Mesendoderm (in vitro differentiated cells): ENCODE results near the gene ZNF282. TPM values are rescaled to one million over a fixed set of nuclear protein-coding genes. Genes with fewer than 3 reads are reported as not detected.

ENCODE experiments used
- DNase-seq: peaks from one replicate; pipeline ENCODE4 v3.0.0; 2013
- H2AK5ac ChIP-seq: 2 replicates; pipeline ENCODE4 v1.6.1; 2013; ENCODE audit warnings: low read length, inconsistent platforms
- H2BK120ac ChIP-seq: 2 replicates; pipeline ENCODE4 v1.6.1; 2013; ENCODE audit warnings: low read depth, mild to moderate bottlenecking, low read length, moderate library complexity, mixed read lengths
- H2BK15ac ChIP-seq: replicated peaks from 2 replicates; pipeline ENCODE4 v1.6.1; 2013; ENCODE audit warnings: low read depth, mild to moderate bottlenecking, moderate library complexity
- H2BK5ac ChIP-seq: 2 replicates; pipeline ENCODE4 v1.6.1; 2013; ENCODE audit warnings: low read length, inconsistent platforms
- H3K18ac ChIP-seq: 2 replicates; pipeline ENCODE4 v1.6.1; 2013; ENCODE audit warnings: mild to moderate bottlenecking, low read length, mixed read lengths
- H3K23ac ChIP-seq: one replicate; pipeline ENCODE4 v1.6.1; 2013; ENCODE audit warnings: low read length
- H3K27ac ChIP-seq: 2 replicates; pipeline ENCODE4 v1.5.1; 2013; ENCODE audit warnings: low read depth, mild to moderate bottlenecking, inconsistent platforms, low read length, moderate library complexity
- H3K27me3 ChIP-seq: 2 replicates; pipeline ENCODE4 v1.6.1; 2013; ENCODE audit warnings: low read length, control low read depth, mild to moderate bottlenecking, inconsistent platforms; ENCODE audit not compliant: insufficient read depth, poor library complexity
- H3K36me3 ChIP-seq: 2 replicates; pipeline ENCODE4 v1.6.1; 2013; ENCODE audit warnings: low read length, inconsistent platforms; ENCODE audit not compliant: control insufficient read depth, insufficient read depth
- H3K4ac ChIP-seq: one replicate; pipeline ENCODE4 v1.6.1; 2013; ENCODE audit warnings: low read depth, mild to moderate bottlenecking, low read length, moderate library complexity
- H3K4me1 ChIP-seq: 2 replicates; pipeline ENCODE4 v1.6.1; 2013; ENCODE audit warnings: low read depth, low read length, inconsistent platforms; ENCODE audit not compliant: control insufficient read depth
- H3K4me2 ChIP-seq: 2 replicates; pipeline ENCODE4 v1.6.1; 2013; ENCODE audit warnings: low read length
- H3K4me3 ChIP-seq: 2 replicates; pipeline ENCODE4 v1.5.1; 2013; ENCODE audit warnings: mild to moderate bottlenecking, low read length
- H3K56ac ChIP-seq: one replicate; pipeline ENCODE4 v1.6.1; 2013; ENCODE audit warnings: low read length
- H3K79me1 ChIP-seq: 2 replicates; pipeline ENCODE4 v1.6.1; 2013; ENCODE audit warnings: low read length, inconsistent platforms
- H3K79me2 ChIP-seq: 2 replicates; pipeline ENCODE4 v1.6.1; 2013; ENCODE audit warnings: mild to moderate bottlenecking, low read length; ENCODE audit not compliant: control insufficient read depth, insufficient read depth
- H3K9ac ChIP-seq: 2 replicates; pipeline ENCODE4 v1.6.1; 2013; ENCODE audit warnings: low read length, inconsistent platforms
- H4K5ac ChIP-seq: one replicate; pipeline ENCODE4 v1.6.1; 2013; ENCODE audit warnings: low read length
- H4K8ac ChIP-seq: one replicate; pipeline ENCODE4 v1.6.1; 2013; ENCODE audit warnings: low read depth, mild to moderate bottlenecking, control low read depth, low read length, moderate library complexity
- WGBS: extraction: QIAGEN DNeasy Blood & Tissue Kit; methylation state at CpG from one replicate; pipeline ENCODE4 v1.1.7; 2013; ENCODE audit warnings: low lambda C conversion rate, missing lambda C conversion rate; ENCODE audit not compliant: insufficient coverage; ENCODE audit errors: extremely low coverage; 5-methylcytosine and 5-hydroxymethylcytosine counted together
- polyA plus RNA-seq, 2 experiments: library from polyadenylated mRNA; stranded (reverse); fragments of 200-250 nt; gene quantifications; one replicate each; pipeline ENCODE4 v1.2.3, GENCODE V29; 2013

Gene ZNF282
- polyA plus RNA-seq (2013, experiment 1 of 2), result 17.2 TPM
- 17.8 TPM for polyA plus RNA-seq (2013, experiment 2 of 2)

DNA sequence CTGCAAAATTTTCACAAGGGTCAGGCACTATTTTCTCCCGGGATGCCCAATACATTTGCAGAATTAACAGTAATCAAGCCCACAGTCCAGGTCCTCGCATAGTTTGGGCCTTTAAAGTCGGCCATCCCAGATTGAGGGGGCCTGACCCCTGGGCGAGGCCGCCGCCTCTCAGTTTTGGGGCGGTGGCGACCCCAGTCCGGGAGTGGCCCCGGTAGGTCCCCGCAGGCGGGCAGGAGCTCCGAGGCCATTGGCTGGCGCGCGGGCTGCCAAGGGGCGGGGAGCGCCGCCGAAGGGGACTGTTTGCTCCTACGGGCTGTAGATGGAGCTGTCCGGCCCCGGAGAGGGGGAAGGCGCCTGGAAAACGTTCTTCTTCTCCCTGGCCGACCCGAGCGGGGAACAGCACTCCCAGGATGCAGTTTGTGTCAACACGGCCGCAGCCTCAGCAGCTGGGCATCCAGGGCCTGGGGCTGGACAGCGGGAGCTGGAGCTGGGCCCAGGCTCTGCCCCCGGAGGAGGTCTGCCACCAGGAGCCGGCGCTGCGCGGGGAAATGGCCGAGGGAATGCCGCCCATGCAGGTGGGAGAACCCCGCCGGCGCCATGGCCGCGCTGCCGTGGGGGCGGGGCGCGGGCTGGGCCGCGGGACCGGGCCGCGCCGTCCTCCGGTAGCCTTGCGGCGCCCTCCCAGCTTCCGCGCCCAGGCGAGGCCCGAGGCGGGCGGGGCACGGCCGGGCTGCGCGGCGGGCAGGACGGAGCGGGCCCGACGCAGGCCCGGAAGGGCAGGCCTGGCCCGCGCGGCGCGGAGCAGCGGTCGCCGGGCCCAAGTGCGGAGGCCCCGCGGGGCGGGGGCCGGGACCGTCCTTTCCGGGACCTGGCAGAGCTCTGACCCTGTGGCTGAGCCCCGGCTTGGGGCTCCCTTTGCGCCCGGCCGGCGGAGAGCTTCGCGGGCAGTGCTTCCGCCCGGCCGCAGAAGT, at the start of gene ZNF282:
TSS of gene ZNF282 (plus strand) at position 367 of the 971 bp plus-strand sequence. CDS start at position 411, 44 bp downstream.
- no peaks in the 10 kb centered on the region for H3K4me1 ChIP-seq
- H4K5ac ChIP-seq, result no peak within 1 kb of the TSS
- peaks cover 17% of the 10 kb centered on the region for H3K79me1 ChIP-seq
- peak within 1 kb of the TSS; percentile 16 for H4K8ac ChIP-seq
- no peak within 1 kb of the TSS for H2BK15ac ChIP-seq
- DNase-seq, result peak; percentile 96
- peak within 1 kb of the TSS; percentile 99 for H3K56ac ChIP-seq
- H3K9ac ChIP-seq, result peak within 1 kb of the TSS; percentile 94
- H3K79me2 ChIP-seq, result peaks cover 22% of the 10 kb centered on the region
- H3K18ac ChIP-seq, result peak within 1 kb of the TSS; percentile 85
- no peak within 1 kb of the TSS for H2AK5ac ChIP-seq
- H3K27ac ChIP-seq, result peak within 1 kb of the TSS; percentile 95
- peak within 1 kb of the TSS; percentile 95 for H3K4me3 ChIP-seq
- H3K27me3 ChIP-seq, result no peaks in the 10 kb centered on the region
- no CpG with 5 or more reads among the region's 97 CpGs for WGBS
- H2BK120ac ChIP-seq, result peak within 1 kb of the TSS; percentile 3
- H3K4me2 ChIP-seq, result peak within 1 kb of the TSS; percentile 83
- peak within 1 kb of the TSS; percentile 80 for H2BK5ac ChIP-seq
- peak within 1 kb of the TSS; percentile 88 for H3K4ac ChIP-seq
- H3K36me3 ChIP-seq, result peaks cover 11% of the 10 kb centered on the region
- no peak within 1 kb of the TSS for H3K23ac ChIP-seq

- H2BK15ac ChIP-seq, result no peak within 1 kb of the TSS
- H3K9ac ChIP-seq, result peak within 1 kb of the TSS; percentile 97
- peak within 1 kb of the TSS; percentile 99 for H4K5ac ChIP-seq
- H3K36me3 ChIP-seq, result no peaks in the 10 kb centered on the region
- peaks cover 35% of the 10 kb centered on the region for H3K79me2 ChIP-seq
- H2AK5ac ChIP-seq, result no peak within 1 kb of the TSS
- peak within 1 kb of the TSS; percentile 88 for H2BK5ac ChIP-seq
- no peaks in the 10 kb centered on the region for H3K27me3 ChIP-seq
- peak within 1 kb of the TSS; percentile 86 for H3K27ac ChIP-seq
- H3K4me3 ChIP-seq, result peak within 1 kb of the TSS; percentile 86
- peak within 1 kb of the TSS; percentile 86 for H3K23ac ChIP-seq
- H3K4me1 ChIP-seq, result peaks cover 4% of the 10 kb centered on the region
- peak; percentile 80 for DNase-seq
- H3K56ac ChIP-seq, result peak within 1 kb of the TSS; percentile 99
- H3K79me1 ChIP-seq, result peaks cover 3% of the 10 kb centered on the region
- WGBS, result no CpG with 5 or more reads among the region's 79 CpGs
- no peak within 1 kb of the TSS for H4K8ac ChIP-seq
- H2BK120ac ChIP-seq, result no peak within 1 kb of the TSS
- peak within 1 kb of the TSS; percentile 92 for H3K4ac ChIP-seq
- H3K4me2 ChIP-seq, result peak within 1 kb of the TSS; percentile 94
- H3K18ac ChIP-seq, result peak within 1 kb of the TSS; percentile 73
Observed at GRCh38 chr7:149147072-149147751, 48.1 kb upstream of the ZNF282 start, which contains the start of gene ZNF398. TSS of gene ZNF398 (plus strand) at chr7:149147453. CDS start at chr7:149147743, 290 bp downstream.

DNA sequence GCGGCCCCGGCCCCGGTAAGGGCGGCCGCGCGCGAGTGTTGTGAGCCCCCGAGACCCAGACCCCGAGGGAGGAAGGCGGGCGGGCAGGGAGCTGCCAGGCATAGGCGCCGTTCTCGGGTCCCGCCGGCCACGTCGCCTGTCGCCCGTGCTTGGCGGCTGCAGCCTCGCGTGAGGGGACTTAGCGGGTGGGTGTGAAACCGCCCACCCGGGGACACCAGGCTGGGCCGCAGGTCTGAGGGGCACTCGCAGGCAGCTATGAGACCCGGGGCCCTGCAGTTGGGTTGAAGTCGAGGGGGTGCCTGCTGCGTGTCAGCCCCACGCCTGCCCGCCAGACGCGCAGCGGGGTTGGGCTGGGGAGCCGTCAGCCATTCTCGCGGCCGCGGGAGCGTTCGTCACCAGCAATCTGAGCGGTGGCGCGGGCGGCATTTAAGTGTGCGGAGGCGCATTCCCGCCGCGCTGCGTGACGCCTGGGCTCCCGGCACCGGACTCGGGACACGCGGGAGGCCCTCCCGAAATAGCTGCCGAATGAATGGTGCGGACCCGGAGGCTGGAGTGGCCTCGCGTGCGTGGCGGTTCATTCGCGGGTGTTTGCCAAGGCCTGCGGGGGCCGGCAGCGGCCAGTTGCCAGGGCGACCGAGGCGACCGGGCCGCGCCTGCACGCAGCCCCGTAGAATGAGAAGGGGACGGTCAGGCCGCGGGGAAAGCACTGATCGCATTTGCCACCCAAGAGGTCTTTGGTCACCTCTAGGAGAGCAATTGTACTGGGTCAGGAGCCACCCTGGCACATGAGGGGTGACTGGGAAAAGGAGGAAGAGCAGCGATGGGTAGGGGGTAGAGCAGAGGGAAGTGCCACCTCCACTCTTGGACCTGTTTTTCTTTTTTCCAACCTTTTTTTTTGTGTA, 47.3 kb upstream of the ZNF282 start:
- Histone ChIP-seq H3K18ac (peak overlapping the region; percentile 73), H3K56ac (peak overlapping the region; percentile 99), H2BK120ac (no peak overlapping the region), H3K79me1 (peaks cover 3% of the 10 kb centered on the region), H3K27ac (peak overlapping the region; percentile 86), H3K79me2 (peaks cover 39% of the 10 kb centered on the region), H4K8ac (no peak overlapping the region), H3K36me3 (no peaks in the 10 kb centered on the region), H4K5ac (no peak overlapping the region), H3K4me1 (peaks cover 4% of the 10 kb centered on the region), H3K9ac (peak overlapping the region; percentile 97), H3K4ac (peak overlapping the region; percentile 90), H2AK5ac (no peak overlapping the region), H3K4me2 (peak overlapping the region; percentile 62), H2BK15ac (no peak overlapping the region), H3K23ac (no peak overlapping the region), H3K27me3 (no peaks in the 10 kb centered on the region), H3K4me3 (peak overlapping the region; percentile 86), H2BK5ac (no peak overlapping the region)
- peak; percentile 60 for DNase-seq
- WGBS, result no CpG with 5 or more reads among the region's 86 CpGs

GRCh38 chr7:149150981-149151380, 44.4 kb upstream of the ZNF282 start:
- Histone ChIP-seq H3K4me1 (no peaks in the 10 kb centered on the region), H4K5ac (no peak overlapping the region), H2BK15ac (no peak overlapping the region), H3K23ac (no peak overlapping the region), H3K36me3 (no peaks in the 10 kb centered on the region), H3K9ac (no peak overlapping the region), H3K27me3 (no peaks in the 10 kb centered on the region), H3K56ac (peak overlapping the region; percentile 34), H3K27ac (no peak overlapping the region), H3K79me2 (peaks cover 48% of the 10 kb centered on the region), H2AK5ac (no peak overlapping the region), H3K4me3 (no peak overlapping the region), H4K8ac (no peak overlapping the region), H3K18ac (no peak overlapping the region), H3K4me2 (no peak overlapping the region), H3K4ac (no peak overlapping the region), H2BK5ac (no peak overlapping the region), H3K79me1 (peaks cover 3% of the 10 kb centered on the region), H2BK120ac (no peak overlapping the region)
- no CpG with 5 or more reads among the region's 4 CpGs for WGBS
- no peak for DNase-seq

- Histone ChIP-seq H2BK5ac (no peak overlapping the region), H3K4ac (no peak overlapping the region), H3K4me2 (no peak overlapping the region), H4K5ac (no peak overlapping the region), H4K8ac (no peak overlapping the region), H3K36me3 (no peaks in the 10 kb centered on the region), H3K79me1 (peaks cover 3% of the 10 kb centered on the region), H3K27me3 (no peaks in the 10 kb centered on the region), H3K56ac (no peak overlapping the region), H3K4me3 (no peak overlapping the region), H2AK5ac (no peak overlapping the region), H3K79me2 (peaks cover 43% of the 10 kb centered on the region), H3K27ac (no peak overlapping the region), H3K23ac (no peak overlapping the region), H3K9ac (no peak overlapping the region), H3K18ac (no peak overlapping the region), H2BK15ac (no peak overlapping the region), H2BK120ac (no peak overlapping the region), H3K4me1 (no peaks in the 10 kb centered on the region)
- DNase-seq, result no peak
- WGBS, result no CpG with 5 or more reads among the region's 2 CpGs
Observed at GRCh38 chr7:149153346-149153745, 42.0 kb upstream of the ZNF282 start.
